Measurements from ENCODE around the gene DLX4. TPM values are rescaled to one million over a fixed set of nuclear protein-coding genes. Genes with fewer than 3 reads are reported as not detected.

Gene DLX4
- total and polyA plus RNA-seq, 2 donors (not counting 1 experiment from before 2014, with no cell fraction given): 0.17 to 0.88 TPM

- H4K20me1 ChIP-seq (ENCODE audit: control insufficient read depth, insufficient read depth, low read length, poor library complexity, severe bottlenecking): no peaks in the 10 kb centered on the region
- H3K27me3 ChIP-seq (replicated peaks in 1 of 4; ENCODE audit: control extremely low read depth in 1 of 4, control insufficient read depth in 3 of 4, insufficient read depth in 4 of 4, low read length in 3 of 4): peaks cover 0 to 86% (median 59%) of the 10 kb centered on the region in 4 experiments
- H3K4me3 Mint-ChIP-seq: peak overlapping the region; percentile 73
- intact Hi-C loops (cut with micrococcal nuclease): no loop called here
- WGBS (ENCODE audit: insufficient coverage): 1% methylated on average over 57 of the region's 58 CpGs
- peak overlapping the region; percentile 76 for H2AFZ ChIP-seq (ENCODE audit: insufficient read depth, low read depth, low read length, poor library complexity, severe bottlenecking)
- POLR2A ChIA-PET: interaction anchor here (0.6 kb wide), 1 partner anchor 35 kb away, joined by 5 read pairs; no protein-coding TSS in a partner anchor
- H3K4me1 Mint-ChIP-seq: peaks cover 44% of the 10 kb centered on the region
- CTCF ChIA-PET: interaction anchor here (0.6 to 7.0 kb wide), 57 partner anchors 9 to 654 kb away, joined by 3 to 186 read pairs (median 5); partner anchors contain the start of genes DLX4, ITGA3, PDK2 and TAC4
- DNase-seq (peak; percentile 77), ATAC-seq (ENCODE audit: low read depth) (peak; percentile 69)
- peak overlapping the region; percentile 60 for H3K27ac Mint-ChIP-seq
- H3K9me3 Mint-ChIP-seq (ENCODE audit: insufficient read depth): no peaks in the 10 kb centered on the region
- H3K27ac ChIP-seq (ENCODE audit: low read length in 2 of 2): no peak overlapping the region
- H3K4me2 ChIP-seq (replicated peaks; ENCODE audit: low read depth, low read length, poor library complexity, severe bottlenecking): peak overlapping the region; percentile 83
- H3K9ac ChIP-seq (ENCODE audit: low read length): peak overlapping the region; percentile 53
- peaks cover 0 to 25% (median 0%) of the 10 kb centered on the region in 3 donors for H3K9me3 ChIP-seq (ENCODE audit: control extremely low read depth in 1 of 3, control insufficient read depth in 2 of 3, insufficient read depth in 1 of 3, low read length in 2 of 3)
- peaks cover 43 to 47% of the 10 kb centered on the region in 2 donors for H3K4me1 ChIP-seq (ENCODE audit: control insufficient read depth in 2 of 2, insufficient read depth in 2 of 2, low read length in 2 of 2)
- peaks cover 79% of the 10 kb centered on the region for H3K27me3 Mint-ChIP-seq
- TF ChIP-seq CTCF (IDR thresholded peaks at IDR 0.05): peak; percentile 98
- TF ChIP-seq EZH2 (IDR thresholded peaks at IDR 0.05; ENCODE audit: borderline replicate concordance, insufficient read depth, low read depth, low read length, poor library complexity, severe bottlenecking): no peak
- peak overlapping the region in 2 of 5 experiments; percentile 31 to 52 for H3K4me3 ChIP-seq (ENCODE audit: control extremely low read depth in 1 of 5, extremely low read depth in 1 of 5, insufficient read depth in 1 of 5, low read depth in 2 of 5, low read length in 4 of 5)
- no peaks in the 10 kb centered on the region for H3K36me3 ChIP-seq (replicated peaks in 1 of 2; ENCODE audit: control extremely low read depth in 1 of 2, control insufficient read depth in 1 of 2, extremely low read depth in 1 of 2, insufficient read depth in 2 of 2, low read length in 1 of 2)
- H3K79me2 ChIP-seq (ENCODE audit: control insufficient read depth, insufficient read depth, low read length): no peaks in the 10 kb centered on the region
Observed at GRCh38 chr17:49996495-49997300, 27.7 kb downstream of the DLX4 start.

GRCh38 chr17:49997301-49997650 lies 28.3 kb downstream of the DLX4 start:
- POLR2A ChIA-PET: interaction anchor here (0.6 kb wide), 1 partner anchor 35 kb away, joined by 5 read pairs; no protein-coding TSS in a partner anchor
- H3K27me3 Mint-ChIP-seq: peaks cover 77% of the 10 kb centered on the region

More at GRCh38 chr17:49997301-49997650, 28.3 kb downstream of the DLX4 start:
- Histone ChIP-seq H3K9me3 (ENCODE audit: control extremely low read depth in 1 of 3, control insufficient read depth in 2 of 3, insufficient read depth in 1 of 3, low read length in 2 of 3) (peaks cover 0 to 25% (median 0%) of the 10 kb centered on the region in 3 donors), H3K79me2 (ENCODE audit: control insufficient read depth, insufficient read depth, low read length) (no peaks in the 10 kb centered on the region), H3K9ac (ENCODE audit: low read length) (no peak overlapping the region), H3K4me1 (ENCODE audit: control insufficient read depth in 2 of 2, insufficient read depth in 2 of 2, low read length in 2 of 2) (peaks cover 43 to 47% of the 10 kb centered on the region in 2 donors), H3K27me3 (replicated peaks in 1 of 4; ENCODE audit: control extremely low read depth in 1 of 4, control insufficient read depth in 3 of 4, insufficient read depth in 4 of 4, low read length in 3 of 4) (peaks cover 0 to 82% (median 56%) of the 10 kb centered on the region in 4 experiments), H3K4me2 (replicated peaks; ENCODE audit: low read depth, low read length, poor library complexity, severe bottlenecking) (peak overlapping the region; percentile 83), H2AFZ (ENCODE audit: insufficient read depth, low read depth, low read length, poor library complexity, severe bottlenecking) (peak overlapping the region; percentile 76), H3K4me3 (ENCODE audit: control extremely low read depth in 1 of 5, extremely low read depth in 1 of 5, insufficient read depth in 1 of 5, low read depth in 2 of 5, low read length in 4 of 5) (peak overlapping the region in 1 of 5 experiments; percentile 52), H3K27ac (ENCODE audit: low read length in 2 of 2) (no peak overlapping the region), H3K36me3 (replicated peaks in 1 of 2; ENCODE audit: control extremely low read depth in 1 of 2, control insufficient read depth in 1 of 2, extremely low read depth in 1 of 2, insufficient read depth in 2 of 2, low read length in 1 of 2) (no peaks in the 10 kb centered on the region), H4K20me1 (ENCODE audit: control insufficient read depth, insufficient read depth, low read length, poor library complexity, severe bottlenecking) (no peaks in the 10 kb centered on the region)
- Mint-ChIP-seq H3K4me3 (peak overlapping the region; percentile 32), H3K9me3 (ENCODE audit: insufficient read depth) (no peaks in the 10 kb centered on the region), H3K4me1 (peaks cover 42% of the 10 kb centered on the region), H3K27ac (no peak overlapping the region)
- CTCF ChIA-PET: interaction anchor here (0.7 to 7.0 kb wide), 47 partner anchors 9 to 441 kb away, joined by 3 to 186 read pairs (median 7); partner anchors contain the start of genes DLX4, ITGA3, PDK2 and TAC4
- WGBS (ENCODE audit: insufficient coverage): 38% methylated on average over 5 of the region's 6 CpGs
- intact Hi-C loops (cut with micrococcal nuclease): no loop called here
- ATAC-seq (ENCODE audit: low read depth) (no peak), DNase-seq (no peak)
- TF ChIP-seq CTCF (IDR thresholded peaks at IDR 0.05) (no peak), EZH2 (IDR thresholded peaks at IDR 0.05; ENCODE audit: borderline replicate concordance, insufficient read depth, low read depth, low read length, poor library complexity, severe bottlenecking) (no peak)
